H1 (cell line): ENCODE data around the gene UTS2R. TPM values are rescaled to one million over a fixed set of nuclear protein-coding genes. Genes with fewer than 3 reads are reported as not detected.

Experiments used
- BACH1 ChIP-seq: IDR thresholded peaks from 2 replicates; pipeline ENCODE4 v1.6.1; 2012; ENCODE audit warnings: low read length, improper control_type of control experiment
- polyA plus RNA-seq, 7 experiments: library from polyadenylated mRNA; depleted of rRNA in 3 of 7; stranded (reverse) in 5 of 7; unstranded in 2 of 7; fragments of >200 nt in 5 of 7; fragments of 200-250 nt in 2 of 7; gene quantifications; 1 replicate in 5 of 7; 2 replicates in 1 of 7; 4 replicates in 1 of 7; pipeline versions ENCODE4 v1.2.1 to v1.2.3, GENCODE V29; 2011 to 2013; ENCODE audit warnings: missing spikeins in 2 of 7, mixed read lengths in 2 of 7
- total RNA-seq: library from RNA; stranded (reverse); fragmentation: NEBNext Ultra II Directional; extraction: Animal tissue kit (Norgen Biotek cat#: 25700); gene quantifications from 2 replicates; pipeline ENCODE4 v1.2.1, GENCODE V29; 2021

Gene UTS2R
- total and polyA plus RNA-seq, 2 of the 8 experiments (the other 6 are each of a cell fraction or from before 2014, with no cell fraction given): 0.27 TPM; not detected in 1

GRCh38 chr17:82390860-82391435 lies 19.4 kb downstream of the UTS2R start (continued):
- no peak for TF ChIP-seq BACH1
